T-cell (primary cell): ENCODE measurements around the gene ADCY1. TPM values are rescaled to one million over a fixed set of nuclear protein-coding genes. Genes with fewer than 3 reads are reported as not detected.

ENCODE experiments used
- ATAC-seq, 4 experiments: fragments of 200-7000 bp in 3 of 4; fragments of 150-1000 bp in 1 of 4; cut with Tn5 transposase; replicated peaks in 1 of 4; 1 replicate in 3 of 4; 2 replicates in 1 of 4; pipeline ENCODE4 v1.10.0; 2021; ENCODE audit warnings: moderate library complexity in 3 of 4, mild to moderate bottlenecking in 2 of 4, moderate number of reproducible peaks in 1 of 4
- CTCF ChIA-PET, 2 donors: fragments of 300-600 bp; sonication (Branson Sonifier 250); formaldehyde crosslinking; loops; one replicate each; lab custom pipeline; 2022; ENCODE audit warnings: antibody characterized with exemption in 2 of 2; lab: Charles Lee
- POLR2A ChIA-PET, 2 donors: fragments of 300-600 bp; sonication (Branson Sonifier 250); formaldehyde crosslinking; loops; one replicate each; lab custom pipeline; 2022; ENCODE audit warnings: antibody characterized with exemption in 2 of 2; lab: Charles Lee
- DNase-seq, 35 experiments: peaks; one replicate each; pipeline versions ENCODE4 v3.0.0 to v3.0.0-alpha.2; 2013 to 2023
- H3K27ac ChIP-seq: one replicate; pipeline ENCODE4 v1.5.1; 2013; ENCODE audit warnings: low read length
- H3K27me3 ChIP-seq, 2 experiments: replicated peaks in 1 of 2; 1 replicate in 1 of 2; 2 replicates in 1 of 2; pipeline versions ENCODE4 v1.6.1 to v1.7.0; 2013; ENCODE audit warnings: low read length in 1 of 2, mixed read lengths in 1 of 2; ENCODE audit not compliant: control insufficient read depth in 2 of 2, insufficient read depth in 2 of 2; ENCODE audit errors: extremely low read depth in 1 of 2
- H3K36me3 ChIP-seq, 2 donors: 1 replicate in 1 of 2; 2 replicates in 1 of 2; pipeline versions ENCODE4 v1.6.1 to v1.7.0; 2013; ENCODE audit warnings: low read length in 1 of 2; ENCODE audit not compliant: control insufficient read depth in 2 of 2, insufficient read depth in 1 of 2; ENCODE audit errors: extremely low read depth in 1 of 2
- H3K4me1 ChIP-seq, 2 experiments: 1 replicate in 1 of 2; 2 replicates in 1 of 2; pipeline versions ENCODE4 v1.6.1 to v1.7.0; 2013; ENCODE audit warnings: low read length in 2 of 2, mixed read lengths in 1 of 2; ENCODE audit not compliant: insufficient read depth in 2 of 2, control insufficient read depth in 1 of 2; ENCODE audit errors: extremely low read depth in 1 of 2
- H3K4me3 ChIP-seq, 2 donors: 1 replicate in 1 of 2; 2 replicates in 1 of 2; pipeline versions ENCODE4 v1.5.1 to v1.7.0; 2013; ENCODE audit warnings: mild to moderate bottlenecking in 2 of 2, low read length in 1 of 2, moderate library complexity in 1 of 2; ENCODE audit not compliant: control insufficient read depth in 1 of 2; ENCODE audit errors: extremely low read depth in 1 of 2
- H3K9me3 ChIP-seq: 2 replicates; pipeline ENCODE4 v1.7.0; 2013
- H3K27ac Mint-ChIP-seq, 2 donors: one replicate each; pipeline ENCODE4 v1.8.0; 2020 to 2021; ENCODE audit warnings: mild to moderate bottlenecking in 2 of 2, mixed read lengths in 2 of 2
- H3K27me3 Mint-ChIP-seq, 2 donors: one replicate each; pipeline ENCODE4 v1.8.0; 2021 to 2022; ENCODE audit warnings: mixed read lengths in 2 of 2
- H3K36me3 Mint-ChIP-seq: one replicate; pipeline ENCODE4 v1.8.0; 2021; ENCODE audit warnings: mixed read lengths
- H3K4me1 Mint-ChIP-seq, 3 donors: one replicate each; pipeline ENCODE4 v1.8.0; 2020 to 2022; ENCODE audit warnings: mixed read lengths in 3 of 3, mild to moderate bottlenecking in 1 of 3
- H3K4me3 Mint-ChIP-seq, 3 donors: one replicate each; pipeline ENCODE4 v1.8.0; 2020 to 2022; ENCODE audit warnings: mild to moderate bottlenecking in 3 of 3, mixed read lengths in 3 of 3, moderate library complexity in 3 of 3
- H3K9me3 Mint-ChIP-seq, 3 donors: one replicate each; pipeline ENCODE4 v1.8.0; 2020 to 2022; ENCODE audit warnings: mixed read lengths in 3 of 3
- WGBS: methylation state at CpG from one replicate; pipeline ENCODE4 v1.1.5; 2013; ENCODE audit warnings: missing lambda C conversion rate; ENCODE audit not compliant: insufficient coverage; 5-methylcytosine and 5-hydroxymethylcytosine counted together
- total RNA-seq, 35 experiments: library from RNA in 6 of 35; stranded (reverse) in 6 of 35; fragments of 120-200 nt in 1 of 35; gene quantifications; one replicate each; pipeline versions ENCODE4 v1.2.1 to v1.2.4 and lab custom pipeline; 2013 to 2026

The ADCY1 gene
- total RNA-seq, 5 donors from 2014 or later (not counting 1 experiment from before 2014, with no cell fraction given) = 0.03 to 0.44 (median 0.05) TPM

- H3K4me3 Mint-ChIP-seq = no peak overlapping the region
- H3K36me3 ChIP-seq = no peaks in the 10 kb centered on the region
- H3K36me3 Mint-ChIP-seq = no peaks in the 10 kb centered on the region
- POLR2A ChIA-PET = no interaction called here
- ATAC-seq (no peak), DNase-seq (no peak)
- H3K9me3 Mint-ChIP-seq = no peaks in the 10 kb centered on the region
- H3K9me3 ChIP-seq = no peaks in the 10 kb centered on the region
- H3K4me3 ChIP-seq = no peak overlapping the region
- CTCF ChIA-PET = interaction anchor here in 1 of 2 donors (0.6 kb wide), 1 partner anchor 62 kb away, joined by 4 read pairs; no protein-coding TSS in a partner anchor
- peaks cover 2 to 23% of the 10 kb centered on the region in 2 experiments for H3K27me3 ChIP-seq
- H3K27ac Mint-ChIP-seq = no peak overlapping the region
- no peak overlapping the region for H3K27ac ChIP-seq
- no peaks in the 10 kb centered on the region for H3K4me1 ChIP-seq
- H3K4me1 Mint-ChIP-seq = no peaks in the 10 kb centered on the region
- H3K27me3 Mint-ChIP-seq = peaks cover 8 to 17% of the 10 kb centered on the region in 2 donors
- 85% methylated on average over 14 of the region's 16 CpGs for WGBS
Observed at GRCh38 chr7:45580053-45580872, 6.1 kb downstream of the ADCY1 start.

GRCh38 chr7:45581271-45581780 lies 7.2 kb downstream of the ADCY1 start:
- Mint-ChIP-seq H3K4me3 (no peak overlapping the region), H3K27me3 (peaks cover 4 to 8% of the 10 kb centered on the region in 2 donors), H3K9me3 (no peaks in the 10 kb centered on the region), H3K4me1 (no peaks in the 10 kb centered on the region), H3K36me3 (no peaks in the 10 kb centered on the region), H3K27ac (no peak overlapping the region)
- POLR2A ChIA-PET = no interaction called here
- CTCF ChIA-PET = no interaction called here
- ATAC-seq (no peak), DNase-seq (no peak)
- H3K4me3 ChIP-seq = no peak overlapping the region
- H3K36me3 ChIP-seq = no peaks in the 10 kb centered on the region
- no peak overlapping the region for H3K27ac ChIP-seq
- no peaks in the 10 kb centered on the region for H3K9me3 ChIP-seq
- no peaks in the 10 kb centered on the region for H3K4me1 ChIP-seq
- H3K27me3 ChIP-seq = peaks cover 2 to 12% of the 10 kb centered on the region in 2 experiments
- 74% methylated on average over 3 of the region's 6 CpGs for WGBS

- CTCF ChIA-PET = no interaction called here
- no peaks in the 10 kb centered on the region for H3K4me1 Mint-ChIP-seq
- H3K4me3 Mint-ChIP-seq = no peak overlapping the region
- 60% methylated on average over 1 of the region's 5 CpGs for WGBS
- H3K9me3 ChIP-seq = no peaks in the 10 kb centered on the region
- DNase-seq = no peak
- no peaks in the 10 kb centered on the region for H3K4me1 ChIP-seq
- peaks cover 0 to 3% of the 10 kb centered on the region in 2 donors for H3K27me3 Mint-ChIP-seq
- no peak overlapping the region for H3K27ac Mint-ChIP-seq
- no peaks in the 10 kb centered on the region for H3K9me3 Mint-ChIP-seq
- peaks cover under 1 to 10% of the 10 kb centered on the region in 2 experiments for H3K27me3 ChIP-seq
- H3K4me3 ChIP-seq = no peak overlapping the region
- H3K36me3 Mint-ChIP-seq = no peaks in the 10 kb centered on the region
- no peak overlapping the region for H3K27ac ChIP-seq
- POLR2A ChIA-PET = no interaction called here
- ATAC-seq = no peak
- no peaks in the 10 kb centered on the region for H3K36me3 ChIP-seq
Observed at GRCh38 chr7:45582136-45582749, 8.1 kb downstream of the ADCY1 start.

- no peaks in the 10 kb centered on the region for H3K4me1 Mint-ChIP-seq
- H3K36me3 Mint-ChIP-seq = no peaks in the 10 kb centered on the region
- ChIA-PET POLR2A (no interaction called here), CTCF (no interaction called here)
- H3K27me3 Mint-ChIP-seq = no peaks in the 10 kb centered on the region
- no peak for DNase-seq
- Histone ChIP-seq H3K4me3 (no peak overlapping the region), H3K36me3 (no peaks in the 10 kb centered on the region), H3K27ac (no peak overlapping the region), H3K27me3 (peaks cover 0 to 7% of the 10 kb centered on the region in 2 experiments), H3K4me1 (no peaks in the 10 kb centered on the region), H3K9me3 (no peaks in the 10 kb centered on the region)
- no peak overlapping the region for H3K27ac Mint-ChIP-seq
- no peak for ATAC-seq
- H3K4me3 Mint-ChIP-seq = no peak overlapping the region
- 86% methylated on average over 8 of the region's 9 CpGs for WGBS
- no peaks in the 10 kb centered on the region for H3K9me3 Mint-ChIP-seq
Observed at GRCh38 chr7:45582868-45583277, 8.7 kb downstream of the ADCY1 start.

GRCh38 chr7:45583296-45583695 lies 9.1 kb downstream of the ADCY1 start:
- Mint-ChIP-seq H3K36me3 (no peaks in the 10 kb centered on the region), H3K9me3 (no peaks in the 10 kb centered on the region), H3K4me3 (no peak overlapping the region), H3K27me3 (no peaks in the 10 kb centered on the region), H3K27ac (no peak overlapping the region), H3K4me1 (no peaks in the 10 kb centered on the region)
- ChIA-PET CTCF (no interaction called here), POLR2A (no interaction called here)
- DNase-seq (no peak), ATAC-seq (no peak)
- Histone ChIP-seq H3K27me3 (peaks cover 0 to 7% of the 10 kb centered on the region in 2 experiments), H3K4me1 (no peaks in the 10 kb centered on the region), H3K4me3 (no peak overlapping the region), H3K27ac (no peak overlapping the region), H3K9me3 (no peaks in the 10 kb centered on the region), H3K36me3 (no peaks in the 10 kb centered on the region)
- no CpG with 5 or more reads among the region's 2 CpGs for WGBS

- Histone ChIP-seq H3K9me3 (no peaks in the 10 kb centered on the region), H3K27ac (no peak overlapping the region), H3K4me1 (no peaks in the 10 kb centered on the region), H3K4me3 (no peak overlapping the region), H3K36me3 (no peaks in the 10 kb centered on the region), H3K27me3 (peaks cover 0 to 13% of the 10 kb centered on the region in 2 experiments)
- WGBS = 86% methylated on average over 14 of the region's 16 CpGs
- no peaks in the 10 kb centered on the region for H3K4me1 Mint-ChIP-seq
- H3K27me3 Mint-ChIP-seq = no peaks in the 10 kb centered on the region
- DNase-seq (no peak), ATAC-seq (no peak)
- no peak overlapping the region for H3K4me3 Mint-ChIP-seq
- ChIA-PET CTCF (no interaction called here), POLR2A (no interaction called here)
- no peaks in the 10 kb centered on the region for H3K9me3 Mint-ChIP-seq
- no peak overlapping the region for H3K27ac Mint-ChIP-seq
- no peaks in the 10 kb centered on the region for H3K36me3 Mint-ChIP-seq
Observed at GRCh38 chr7:45584261-45585210, 10.4 kb downstream of the ADCY1 start.
